WTC11 (cell line): ENCODE results near the gene CWF19L2. TPM values are rescaled to one million over a fixed set of nuclear protein-coding genes. Genes with fewer than 3 reads are reported as not detected.

Experiments used
- ATAC-seq: fragments of 200-7000 bp; cut with Tn5 transposase; 2 replicates; pipeline ENCODE4 v1.10.0; 2021; ENCODE audit warnings: mild to moderate bottlenecking, moderate library complexity
- CTCF ChIA-PET: fragments of 300-600 bp; sonication (Branson Sonifier 250); formaldehyde crosslinking; loops from one replicate; lab custom pipeline; 2021; ENCODE audit warnings: antibody characterized with exemption; lab: Charles Lee
- POLR2A ChIA-PET: fragments of 350-600 bp; sonication (Branson Sonifier 250); formaldehyde crosslinking; loops from one replicate; lab custom pipeline; 2021; ENCODE audit warnings: antibody characterized with exemption; lab: Charles Lee
- DNase-seq: peaks from one replicate; pipeline ENCODE4 v3.0.0; 2021; ENCODE audit warnings: low spot score
- H3K27ac Mint-ChIP-seq: 2 replicates; pipeline ENCODE4 v1.8.0; 2021; ENCODE audit warnings: mixed read lengths
- H3K27me3 Mint-ChIP-seq: 2 replicates; pipeline ENCODE4 v1.8.0; 2021; ENCODE audit warnings: low read depth, mild to moderate bottlenecking, moderate library complexity, mixed read lengths
- H3K36me3 Mint-ChIP-seq: 2 replicates; pipeline ENCODE4 v1.8.0; 2021; ENCODE audit warnings: mixed read lengths
- H3K4me1 Mint-ChIP-seq: 2 replicates; pipeline ENCODE4 v1.8.0; 2022; ENCODE audit warnings: mixed read lengths
- H3K4me3 Mint-ChIP-seq: 2 replicates; pipeline ENCODE4 v1.8.0; 2021; ENCODE audit warnings: mild to moderate bottlenecking, moderate library complexity, mixed read lengths
- H3K9me3 Mint-ChIP-seq: 2 replicates; pipeline ENCODE4 v1.8.0; 2021; ENCODE audit warnings: mixed read lengths
- CBFB ChIP-seq: sonication (generic); formaldehyde crosslinking; IDR thresholded peaks from 2 replicates; pipeline ENCODE4 v1.8.1; 2022; ENCODE audit warnings: mild to moderate bottlenecking, low read depth, missing genetic modification reagents
- GRHL2 ChIP-seq: fragments of 250-450 bp; sonication (Bioruptor Pico); IDR thresholded peaks from 2 replicates; pipeline ENCODE4 v1.8.0; 2022; ENCODE audit warnings: mild to moderate bottlenecking, moderate library complexity; ENCODE audit not compliant: insufficient replicate concordance, severe bottlenecking
- IRF2 ChIP-seq: sonication (generic); formaldehyde crosslinking; IDR thresholded peaks from 2 replicates; pipeline ENCODE4 v1.8.0; 2022; ENCODE audit warnings: low read depth, missing genetic modification reagents, borderline replicate concordance
- JAZF1 ChIP-seq: fragments of 250-450 bp; sonication (Bioruptor Pico); IDR thresholded peaks from 2 replicates; pipeline ENCODE4 v1.9.0; 2021; ENCODE audit warnings: moderate library complexity, mild to moderate bottlenecking, inconsistent platforms
- MYBL2 ChIP-seq: sonication (generic); formaldehyde crosslinking; IDR thresholded peaks from 2 replicates; pipeline ENCODE4 v1.8.1; 2023; ENCODE audit warnings: mild to moderate bottlenecking, moderate library complexity, missing genetic modification reagents
- NFATC4 ChIP-seq: fragments of 250-450 bp; sonication (Bioruptor Pico); IDR thresholded peaks from 2 replicates; pipeline ENCODE4 v1.9.0; 2021; ENCODE audit warnings: mild to moderate bottlenecking
- NR1H2 ChIP-seq: sonication (generic); formaldehyde crosslinking; IDR thresholded peaks from 2 replicates; pipeline ENCODE4 v1.9.0; 2021; ENCODE audit warnings: mild to moderate bottlenecking, moderate library complexity, missing genetic modification reagents
- TEAD1 ChIP-seq: sonication (generic); formaldehyde crosslinking; IDR thresholded peaks from 2 replicates; pipeline ENCODE4 v1.8.0; 2022; ENCODE audit warnings: mild to moderate bottlenecking, missing genetic modification reagents
- ZNF219 ChIP-seq: sonication (generic); formaldehyde crosslinking; IDR thresholded peaks from 2 replicates; pipeline ENCODE4 v1.8.0; 2023; ENCODE audit warnings: missing genetic modification reagents, mild to moderate bottlenecking, borderline replicate concordance
- ZNF263 ChIP-seq: sonication (generic); formaldehyde crosslinking; IDR thresholded peaks from 2 replicates; pipeline ENCODE4 v1.8.1; 2022; ENCODE audit warnings: low read depth, mild to moderate bottlenecking, moderate library complexity, missing genetic modification reagents
- ZSCAN18 ChIP-seq: fragments of 250-450 bp; sonication (Bioruptor Pico); IDR thresholded peaks from 2 replicates; pipeline ENCODE4 v2.1.2; 2022; ENCODE audit warnings: mild to moderate bottlenecking, moderate library complexity
- total RNA-seq: library from RNA; stranded (reverse); gene quantifications from 3 replicates; pipeline ENCODE4 v1.2.3, GENCODE V29; 2021
- TF ChIP-seq, protein P1 (sequence below): sonication (generic); formaldehyde crosslinking; IDR thresholded peaks from 2 replicates; pipeline ENCODE4 v1.8.0; 2022; ENCODE audit warnings: mild to moderate bottlenecking, missing genetic modification reagents
- TF ChIP-seq, protein P2 (sequence below): sonication (generic); formaldehyde crosslinking; IDR thresholded peaks from 2 replicates; pipeline ENCODE4 v1.8.1; 2022; ENCODE audit warnings: mild to moderate bottlenecking, moderate library complexity, missing genetic modification reagents
- TF ChIP-seq, protein P3 (sequence below): sonication (generic); formaldehyde crosslinking; IDR thresholded peaks from 2 replicates; pipeline ENCODE4 v1.8.1; 2023; ENCODE audit warnings: mild to moderate bottlenecking, missing genetic modification reagents
- TF ChIP-seq, protein P4 (sequence below): fragments of 250-450 bp; sonication (Bioruptor Pico); conservative IDR thresholded peaks from 2 replicates; pipeline ENCODE4 v1.9.0; 2021; ENCODE audit warnings: mild to moderate bottlenecking
- TF ChIP-seq, protein P5 (sequence below): sonication (generic); formaldehyde crosslinking; IDR thresholded peaks from 2 replicates; pipeline ENCODE4 v1.8.0; 2023; ENCODE audit warnings: mild to moderate bottlenecking, missing genetic modification reagents

Gene CWF19L2
- total RNA-seq, 1 experiment from 2014 or later, result 16.2 TPM

GRCh38 chr11:107442715-107443215 lies 14.9 kb downstream of the CWF19L2 start (continued):
- no peak for TF ChIP-seq NFATC4 (CRISPR knock-in tag)
- TF ChIP-seq ZNF219, result no peak
- no peak for TF ChIP-seq ZSCAN18 (CRISPR knock-in tag)
- no peak for TF ChIP-seq TEAD1 (CRISPR knock-in tag)
- TF ChIP-seq NR1H2 (CRISPR knock-in tag), result no peak
- TF ChIP-seq JAZF1 (CRISPR knock-in tag), result no peak

- no peaks in the 10 kb centered on the region for H3K27me3 Mint-ChIP-seq
- H3K36me3 Mint-ChIP-seq, result peaks cover 27% of the 10 kb centered on the region
- TF ChIP-seq GRHL2 (CRISPR knock-in tag) (no peak), MYBL2 (CRISPR knock-in tag) (no peak), ZNF263 (CRISPR knock-in tag) (no peak), CBFB (CRISPR knock-in tag) (no peak), NFATC4 (CRISPR knock-in tag) (no peak), IRF2 (CRISPR knock-in tag) (no peak)
- TF ChIP-seq, protein P1, sequence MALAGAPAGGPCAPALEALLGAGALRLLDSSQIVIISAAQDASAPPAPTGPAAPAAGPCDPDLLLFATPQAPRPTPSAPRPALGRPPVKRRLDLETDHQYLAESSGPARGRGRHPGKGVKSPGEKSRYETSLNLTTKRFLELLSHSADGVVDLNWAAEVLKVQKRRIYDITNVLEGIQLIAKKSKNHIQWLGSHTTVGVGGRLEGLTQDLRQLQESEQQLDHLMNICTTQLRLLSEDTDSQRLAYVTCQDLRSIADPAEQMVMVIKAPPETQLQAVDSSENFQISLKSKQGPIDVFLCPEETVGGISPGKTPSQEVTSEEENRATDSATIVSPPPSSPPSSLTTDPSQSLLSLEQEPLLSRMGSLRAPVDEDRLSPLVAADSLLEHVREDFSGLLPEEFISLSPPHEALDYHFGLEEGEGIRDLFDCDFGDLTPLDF (CRISPR knock-in tag), result no peak
- TF ChIP-seq, protein P2, sequence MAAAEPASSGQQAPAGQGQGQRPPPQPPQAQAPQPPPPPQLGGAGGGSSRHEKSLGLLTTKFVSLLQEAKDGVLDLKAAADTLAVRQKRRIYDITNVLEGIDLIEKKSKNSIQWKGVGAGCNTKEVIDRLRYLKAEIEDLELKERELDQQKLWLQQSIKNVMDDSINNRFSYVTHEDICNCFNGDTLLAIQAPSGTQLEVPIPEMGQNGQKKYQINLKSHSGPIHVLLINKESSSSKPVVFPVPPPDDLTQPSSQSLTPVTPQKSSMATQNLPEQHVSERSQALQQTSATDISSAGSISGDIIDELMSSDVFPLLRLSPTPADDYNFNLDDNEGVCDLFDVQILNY (CRISPR knock-in tag), result no peak
- TF ChIP-seq, protein P3, sequence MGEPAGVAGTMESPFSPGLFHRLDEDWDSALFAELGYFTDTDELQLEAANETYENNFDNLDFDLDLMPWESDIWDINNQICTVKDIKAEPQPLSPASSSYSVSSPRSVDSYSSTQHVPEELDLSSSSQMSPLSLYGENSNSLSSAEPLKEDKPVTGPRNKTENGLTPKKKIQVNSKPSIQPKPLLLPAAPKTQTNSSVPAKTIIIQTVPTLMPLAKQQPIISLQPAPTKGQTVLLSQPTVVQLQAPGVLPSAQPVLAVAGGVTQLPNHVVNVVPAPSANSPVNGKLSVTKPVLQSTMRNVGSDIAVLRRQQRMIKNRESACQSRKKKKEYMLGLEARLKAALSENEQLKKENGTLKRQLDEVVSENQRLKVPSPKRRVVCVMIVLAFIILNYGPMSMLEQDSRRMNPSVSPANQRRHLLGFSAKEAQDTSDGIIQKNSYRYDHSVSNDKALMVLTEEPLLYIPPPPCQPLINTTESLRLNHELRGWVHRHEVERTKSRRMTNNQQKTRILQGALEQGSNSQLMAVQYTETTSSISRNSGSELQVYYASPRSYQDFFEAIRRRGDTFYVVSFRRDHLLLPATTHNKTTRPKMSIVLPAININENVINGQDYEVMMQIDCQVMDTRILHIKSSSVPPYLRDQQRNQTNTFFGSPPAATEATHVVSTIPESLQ, result no peak
- TF ChIP-seq, protein P4, sequence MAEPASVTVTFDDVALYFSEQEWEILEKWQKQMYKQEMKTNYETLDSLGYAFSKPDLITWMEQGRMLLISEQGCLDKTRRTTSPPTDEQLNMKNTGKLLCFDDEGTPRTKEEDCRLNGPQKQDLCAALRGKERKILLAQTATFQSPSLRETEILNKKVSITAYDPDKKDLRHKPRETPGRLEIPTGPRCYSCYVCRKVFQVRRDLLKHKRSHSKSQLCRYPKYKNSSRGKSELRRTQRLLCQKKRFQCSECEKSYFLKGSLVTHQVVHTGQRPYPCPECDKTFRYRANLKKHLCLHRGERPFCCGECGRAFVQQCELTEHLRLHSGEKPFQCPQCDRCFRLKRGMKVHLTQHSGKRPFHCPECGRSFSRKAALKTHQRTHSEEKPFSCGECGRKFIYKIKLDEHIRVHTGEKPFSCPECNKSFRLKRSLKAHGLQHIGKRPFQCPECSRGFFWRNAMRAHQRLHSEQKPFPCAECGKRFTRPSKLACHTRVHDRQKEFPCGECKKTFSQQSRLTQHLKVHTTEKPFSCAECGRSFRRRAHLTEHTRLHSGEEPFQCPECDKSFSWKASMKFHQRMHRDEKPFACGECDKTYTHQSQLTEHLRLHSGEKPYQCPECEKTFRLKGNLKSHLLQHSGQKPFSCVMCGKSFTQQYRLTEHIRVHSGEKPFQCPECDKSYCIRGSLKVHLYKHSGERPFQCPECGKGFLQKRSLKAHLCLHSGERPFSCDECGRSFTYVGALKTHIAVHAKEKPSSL, result no peak
- TF ChIP-seq, protein P5, sequence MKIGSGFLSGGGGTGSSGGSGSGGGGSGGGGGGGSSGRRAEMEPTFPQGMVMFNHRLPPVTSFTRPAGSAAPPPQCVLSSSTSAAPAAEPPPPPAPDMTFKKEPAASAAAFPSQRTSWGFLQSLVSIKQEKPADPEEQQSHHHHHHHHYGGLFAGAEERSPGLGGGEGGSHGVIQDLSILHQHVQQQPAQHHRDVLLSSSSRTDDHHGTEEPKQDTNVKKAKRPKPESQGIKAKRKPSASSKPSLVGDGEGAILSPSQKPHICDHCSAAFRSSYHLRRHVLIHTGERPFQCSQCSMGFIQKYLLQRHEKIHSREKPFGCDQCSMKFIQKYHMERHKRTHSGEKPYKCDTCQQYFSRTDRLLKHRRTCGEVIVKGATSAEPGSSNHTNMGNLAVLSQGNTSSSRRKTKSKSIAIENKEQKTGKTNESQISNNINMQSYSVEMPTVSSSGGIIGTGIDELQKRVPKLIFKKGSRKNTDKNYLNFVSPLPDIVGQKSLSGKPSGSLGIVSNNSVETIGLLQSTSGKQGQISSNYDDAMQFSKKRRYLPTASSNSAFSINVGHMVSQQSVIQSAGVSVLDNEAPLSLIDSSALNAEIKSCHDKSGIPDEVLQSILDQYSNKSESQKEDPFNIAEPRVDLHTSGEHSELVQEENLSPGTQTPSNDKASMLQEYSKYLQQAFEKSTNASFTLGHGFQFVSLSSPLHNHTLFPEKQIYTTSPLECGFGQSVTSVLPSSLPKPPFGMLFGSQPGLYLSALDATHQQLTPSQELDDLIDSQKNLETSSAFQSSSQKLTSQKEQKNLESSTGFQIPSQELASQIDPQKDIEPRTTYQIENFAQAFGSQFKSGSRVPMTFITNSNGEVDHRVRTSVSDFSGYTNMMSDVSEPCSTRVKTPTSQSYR (CRISPR knock-in tag), result no peak
- H3K9me3 Mint-ChIP-seq, result no peaks in the 10 kb centered on the region
- DNase-seq, result no peak
- no peak overlapping the region for H3K4me3 Mint-ChIP-seq
- no peak for ATAC-seq
- H3K4me1 Mint-ChIP-seq, result no peaks in the 10 kb centered on the region
- ChIA-PET POLR2A (no interaction called here), CTCF (no interaction called here)
- no peak overlapping the region for H3K27ac Mint-ChIP-seq
Observed at GRCh38 chr11:107439586-107440167, 17.9 kb downstream of the CWF19L2 start.
